VCaP (cell line): Measurements from ENCODE around the gene RHCG.

ENCODE experiments used
- H3K27ac ChIP-seq: fragments of 450-650 bp; 2 replicates; pipeline ENCODE4 v1.5.1; 2017
- CTCF ChIP-seq: fragments of 450-650 bp; conservative IDR thresholded peaks from 2 replicates; pipeline ENCODE4 v1.5.1; 2017; ENCODE audit warnings: mild to moderate bottlenecking, moderate library complexity

The RHCG gene

GRCh38 chr15:89443581-89443980, 52.8 kb downstream of the RHCG start:
- no peak overlapping the region for H3K27ac ChIP-seq
- no peak for TF ChIP-seq CTCF

GRCh38 chr15:89442671-89443307, 53.6 kb downstream of the RHCG start:
- H3K27ac ChIP-seq = no peak overlapping the region
- peak; percentile 82 for TF ChIP-seq CTCF

- H3K27ac ChIP-seq = no peak overlapping the region
- TF ChIP-seq CTCF = no peak
These were observed 54.2 kb downstream of the RHCG start for GRCh38 chr15:89442155-89442554.

- H3K27ac ChIP-seq = no peak overlapping the region
- no peak for TF ChIP-seq CTCF
These were observed 55.0 kb downstream of the RHCG start for GRCh38 chr15:89441295-89441812.

- no peak overlapping the region for H3K27ac ChIP-seq
- no peak for TF ChIP-seq CTCF
These were observed 56.6 kb downstream of the RHCG start for GRCh38 chr15:89439764-89440163.

GRCh38 chr15:89436560-89437311, 59.6 kb downstream of the RHCG start:
- TF ChIP-seq CTCF = no peak
- H3K27ac ChIP-seq = no peak overlapping the region

- no peak for TF ChIP-seq CTCF
- H3K27ac ChIP-seq = no peak overlapping the region
These were observed 61.0 kb downstream of the RHCG start for GRCh38 chr15:89435362-89435761.
